C4-2B (cell line): ENCODE results near the gene SKOR2.

ENCODE experiments used
- ZFX ChIP-seq: fragments of 450-650 bp; IDR thresholded peaks from 2 replicates; pipeline ENCODE4 v1.6.1; 2017
- TF ChIP-seq, protein P1 (sequence below): fragments of 450-650 bp; conservative IDR thresholded peaks from 2 replicates; pipeline ENCODE4 v1.5.1; 2017; ENCODE audit warnings: mild to moderate bottlenecking

DNA sequence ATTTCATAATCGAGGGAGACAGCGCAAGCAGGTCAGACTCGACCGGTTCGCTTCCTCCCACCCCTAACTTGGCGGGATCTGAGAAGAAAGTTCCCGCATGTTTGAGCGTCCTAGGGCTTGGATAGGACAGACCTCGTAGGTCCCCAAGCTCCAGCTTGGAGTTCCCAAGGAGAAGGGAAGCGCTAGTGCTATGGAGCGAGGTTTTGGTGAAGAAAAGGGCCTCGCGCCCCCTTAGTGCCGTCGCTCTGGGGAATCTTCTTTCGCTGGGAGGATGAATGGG lies 11.6 kb upstream of the SKOR2 start:
- TF ChIP-seq, protein P1, sequence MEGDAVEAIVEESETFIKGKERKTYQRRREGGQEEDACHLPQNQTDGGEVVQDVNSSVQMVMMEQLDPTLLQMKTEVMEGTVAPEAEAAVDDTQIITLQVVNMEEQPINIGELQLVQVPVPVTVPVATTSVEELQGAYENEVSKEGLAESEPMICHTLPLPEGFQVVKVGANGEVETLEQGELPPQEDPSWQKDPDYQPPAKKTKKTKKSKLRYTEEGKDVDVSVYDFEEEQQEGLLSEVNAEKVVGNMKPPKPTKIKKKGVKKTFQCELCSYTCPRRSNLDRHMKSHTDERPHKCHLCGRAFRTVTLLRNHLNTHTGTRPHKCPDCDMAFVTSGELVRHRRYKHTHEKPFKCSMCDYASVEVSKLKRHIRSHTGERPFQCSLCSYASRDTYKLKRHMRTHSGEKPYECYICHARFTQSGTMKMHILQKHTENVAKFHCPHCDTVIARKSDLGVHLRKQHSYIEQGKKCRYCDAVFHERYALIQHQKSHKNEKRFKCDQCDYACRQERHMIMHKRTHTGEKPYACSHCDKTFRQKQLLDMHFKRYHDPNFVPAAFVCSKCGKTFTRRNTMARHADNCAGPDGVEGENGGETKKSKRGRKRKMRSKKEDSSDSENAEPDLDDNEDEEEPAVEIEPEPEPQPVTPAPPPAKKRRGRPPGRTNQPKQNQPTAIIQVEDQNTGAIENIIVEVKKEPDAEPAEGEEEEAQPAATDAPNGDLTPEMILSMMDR: no peak
- no peak for TF ChIP-seq ZFX
